GM13977 (cell line): ENCODE data around the gene TEPSIN.

Experiments
- DNase-seq: peaks from one replicate; pipeline ENCODE4 v3.0.0; 2012; ENCODE audit warnings: low spot score
- CTCF ChIP-seq: IDR thresholded peaks from 2 replicates; pipeline ENCODE4 v1.5.1; 2012; ENCODE audit warnings: mild to moderate bottlenecking, control low read depth; ENCODE audit not compliant: insufficient read depth; ENCODE audit errors: extremely low read depth, missing control alignments
- in situ Hi-C: fragments of 300-500 bp; cut with MboI; formaldehyde crosslinking; loops from one replicate; pipeline ENCODE4 v1.12.0; 2022; ENCODE audit warnings: low sequenced_read_pairs, low pct_unique_long_range_greater_than_20kb, mixed read lengths, inconsistent platforms; ENCODE audit not compliant: unreplicated experiment

Gene TEPSIN

GRCh38 chr17:81238815-81239713, at the start of gene TEPSIN, which contains the start of gene NDUFAF8:
Gene TEPSIN (minus strand): TSS chr17:81239055. CDS start chr17:81239033, 22 bp downstream.
Gene NDUFAF8 (plus strand): TSS chr17:81239318. CDS start chr17:81239364, 46 bp downstream.
- in situ Hi-C loops = no loop called here
- no peak for TF ChIP-seq CTCF
- DNase-seq = peak; percentile 100

GRCh38 chr17:81287741-81288430, 49.0 kb upstream of the TEPSIN start:
- TF ChIP-seq CTCF = no peak
- DNase-seq = no peak
- in situ Hi-C loops = no loop called here

- no peak for TF ChIP-seq CTCF
- in situ Hi-C loops = no loop called here
- DNase-seq = no peak
Measured at GRCh38 chr17:81287152-81287551, 48.3 kb upstream of the TEPSIN start.

- TF ChIP-seq CTCF = no peak
- in situ Hi-C loops = no loop called here
- no peak for DNase-seq
Measured at GRCh38 chr17:81286491-81287145, 47.8 kb upstream of the TEPSIN start.

GRCh38 chr17:81285894-81286293, 47.0 kb upstream of the TEPSIN start:
- no peak for DNase-seq
- in situ Hi-C loops = no loop called here
- TF ChIP-seq CTCF = no peak

GRCh38 chr17:81285179-81285878, 46.5 kb upstream of the TEPSIN start:
- in situ Hi-C loops = no loop called here
- TF ChIP-seq CTCF = no peak
- DNase-seq = peak; percentile 80
